Gastroesophageal sphincter (tissue), 3 donors: Measurements from ENCODE around the gene TGFBR3.

Experiments used
- POLR2A ChIP-seq, 2 donors: fragments of 450-650 bp; IDR thresholded peaks; one replicate each; pipeline ENCODE4 v1.6.1; 2017; ENCODE audit warnings: antibody characterized with exemption in 2 of 2, mild to moderate bottlenecking in 2 of 2, moderate library complexity in 1 of 2
- POLR2AphosphoS5 ChIP-seq: sonication (generic); formaldehyde crosslinking; IDR thresholded peaks from one replicate; pipeline ENCODE4 v1.6.1; 2017; ENCODE audit warnings: antibody characterized with exemption
- TF ChIP-seq, protein P1 (sequence below), 4 experiments: fragments of 200-600 bp in 2 of 4; fragments of 450-650 bp in 2 of 4; sonication (generic) in 1 of 4; IDR thresholded peaks; one replicate each; pipeline ENCODE4 v1.5.1; 2017 to 2019; ENCODE audit warnings: antibody characterized with exemption in 4 of 4, mild to moderate bottlenecking in 2 of 4, moderate library complexity in 2 of 4

DNA sequence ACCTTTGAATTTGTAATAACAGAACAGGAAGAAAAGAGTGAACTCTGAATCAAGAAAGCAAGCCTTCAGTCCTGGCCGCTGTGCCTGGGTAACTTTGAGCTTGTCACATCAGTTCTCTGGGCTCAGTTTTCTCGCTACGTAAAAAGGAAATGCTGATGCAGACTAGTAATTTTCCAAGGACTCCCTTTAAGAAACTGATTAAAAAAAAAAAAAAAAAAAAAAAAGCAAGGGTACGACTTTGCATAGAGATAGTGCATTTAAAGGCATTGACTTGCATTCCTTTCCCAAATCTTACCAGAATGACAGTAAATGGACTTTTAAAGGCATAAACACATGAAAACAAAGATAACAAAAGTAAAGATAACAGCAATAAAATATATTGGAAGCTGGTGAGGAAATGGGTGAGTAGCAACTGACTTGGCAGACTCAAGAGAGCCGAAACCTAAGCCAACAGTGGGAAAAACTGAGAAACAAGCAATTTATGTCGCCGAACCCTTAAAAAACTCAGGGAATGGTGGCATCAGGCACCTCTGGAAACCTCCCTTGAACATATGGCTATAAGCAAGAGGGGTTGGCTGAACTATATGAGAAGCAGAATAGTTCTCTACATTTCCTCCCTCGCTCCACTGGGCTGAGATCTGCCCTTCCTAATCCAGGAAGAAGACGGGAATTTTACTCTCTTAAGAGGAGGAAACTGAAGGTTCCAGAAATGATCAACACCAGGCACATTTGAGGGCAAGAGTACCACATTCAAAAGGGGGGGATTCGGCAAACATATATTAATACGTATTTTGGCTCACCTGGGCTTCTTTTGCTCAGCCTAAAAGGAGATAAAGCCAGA lies 196.1 kb downstream of the TGFBR3 start:
- TF ChIP-seq, protein P1, sequence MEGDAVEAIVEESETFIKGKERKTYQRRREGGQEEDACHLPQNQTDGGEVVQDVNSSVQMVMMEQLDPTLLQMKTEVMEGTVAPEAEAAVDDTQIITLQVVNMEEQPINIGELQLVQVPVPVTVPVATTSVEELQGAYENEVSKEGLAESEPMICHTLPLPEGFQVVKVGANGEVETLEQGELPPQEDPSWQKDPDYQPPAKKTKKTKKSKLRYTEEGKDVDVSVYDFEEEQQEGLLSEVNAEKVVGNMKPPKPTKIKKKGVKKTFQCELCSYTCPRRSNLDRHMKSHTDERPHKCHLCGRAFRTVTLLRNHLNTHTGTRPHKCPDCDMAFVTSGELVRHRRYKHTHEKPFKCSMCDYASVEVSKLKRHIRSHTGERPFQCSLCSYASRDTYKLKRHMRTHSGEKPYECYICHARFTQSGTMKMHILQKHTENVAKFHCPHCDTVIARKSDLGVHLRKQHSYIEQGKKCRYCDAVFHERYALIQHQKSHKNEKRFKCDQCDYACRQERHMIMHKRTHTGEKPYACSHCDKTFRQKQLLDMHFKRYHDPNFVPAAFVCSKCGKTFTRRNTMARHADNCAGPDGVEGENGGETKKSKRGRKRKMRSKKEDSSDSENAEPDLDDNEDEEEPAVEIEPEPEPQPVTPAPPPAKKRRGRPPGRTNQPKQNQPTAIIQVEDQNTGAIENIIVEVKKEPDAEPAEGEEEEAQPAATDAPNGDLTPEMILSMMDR (IDR thresholded peaks at IDR 0.05): no peak
- TF ChIP-seq POLR2AphosphoS5 (no peak), POLR2A (IDR thresholded peaks at IDR 0.05) (no peak)
